Activated CD4-positive, CD25-positive, alpha-beta regulatory T cell (primary cell): ENCODE measurements around the gene SF3B6.
"Not testable (repeated sequence)": the region's sequence is repeated elsewhere in the genome, so short reads cannot be mapped to it uniquely, and the experiment has no call there.

Source experiments
- DNase-seq, 4 experiments: peaks; one replicate each; lab custom pipeline; 2025; lab: John Stamatoyannopoulos, UW

SF3B6 gene

GRCh38 chr2:24093270-24093669 is 17.1 kb upstream of the SF3B6 start:
- not testable (repeated sequence) for DNase-seq

GRCh38 chr2:24088821-24089359 is 12.8 kb upstream of the SF3B6 start:
- DNase-seq: no peak

- DNase-seq: no peak
Observed at GRCh38 chr2:24087032-24087431, 10.9 kb upstream of the SF3B6 start.

- no peak for DNase-seq
Observed at GRCh38 chr2:24086241-24086640, 10.1 kb upstream of the SF3B6 start.

GRCh38 chr2:24085200-24085489 is 9.0 kb upstream of the SF3B6 start:
- no peak for DNase-seq

GRCh38 chr2:24084386-24085199 is 8.5 kb upstream of the SF3B6 start, which contains the start of gene TP53I3:
TP53I3 (minus strand) TSS chr2:24084834; CDS start chr2:24084326, 508 bp downstream.
- DNase-seq: peak; percentile 63 to 76 (median 71)

- DNase-seq: no peak
Observed at GRCh38 chr2:24083567-24084385, 7.7 kb upstream of the SF3B6 start.

- no peak for DNase-seq
Observed at GRCh38 chr2:24082787-24083566, 6.9 kb upstream of the SF3B6 start.

- no peak for DNase-seq
Observed at GRCh38 chr2:24080701-24081100, 4.6 kb upstream of the SF3B6 start.

GRCh38 chr2:24077879-24078278 is 1.8 kb upstream of the SF3B6 start:
- no peak for DNase-seq

GRCh38 chr2:24077535-24077877 is 1.4 kb upstream of the SF3B6 start:
- no peak for DNase-seq

- peak in 1 of 4 experiments; percentile 12 for DNase-seq
Observed at GRCh38 chr2:24076849-24077534, 866 bp upstream of the SF3B6 start.

GRCh38 chr2:24075259-24075658 is 867 bp downstream of the SF3B6 start:
- DNase-seq: no peak

- DNase-seq: no peak
Observed at GRCh38 chr2:24073816-24074215, 2.3 kb downstream of the SF3B6 start.

GRCh38 chr2:24072259-24072658 is 3.9 kb downstream of the SF3B6 start:
- DNase-seq: no peak

- DNase-seq: no peak
Observed at GRCh38 chr2:24065341-24065740, 10.8 kb downstream of the SF3B6 start.

- DNase-seq: no peak
Observed at GRCh38 chr2:24058564-24059271, 17.4 kb downstream of the SF3B6 start.

GRCh38 chr2:24055750-24056149 is 20.4 kb downstream of the SF3B6 start:
- no peak for DNase-seq

- no peak for DNase-seq
Observed at GRCh38 chr2:24054366-24055010, 21.6 kb downstream of the SF3B6 start.

GRCh38 chr2:24052951-24053350 is 23.2 kb downstream of the SF3B6 start:
- no peak for DNase-seq

GRCh38 chr2:24051833-24052232 is 24.3 kb downstream of the SF3B6 start:
- DNase-seq: no peak
